Activated T-cell treated with anti-CD3 and anti-CD28 coated beads for 48 hours (primary cell): ENCODE data around the gene PTPN6.

ENCODE experiments used
- DNase-seq: peaks from one replicate; pipeline ENCODE4 v3.0.0-alpha.2; 2020; ENCODE audit warnings: low read depth

PTPN6 gene

DNA sequence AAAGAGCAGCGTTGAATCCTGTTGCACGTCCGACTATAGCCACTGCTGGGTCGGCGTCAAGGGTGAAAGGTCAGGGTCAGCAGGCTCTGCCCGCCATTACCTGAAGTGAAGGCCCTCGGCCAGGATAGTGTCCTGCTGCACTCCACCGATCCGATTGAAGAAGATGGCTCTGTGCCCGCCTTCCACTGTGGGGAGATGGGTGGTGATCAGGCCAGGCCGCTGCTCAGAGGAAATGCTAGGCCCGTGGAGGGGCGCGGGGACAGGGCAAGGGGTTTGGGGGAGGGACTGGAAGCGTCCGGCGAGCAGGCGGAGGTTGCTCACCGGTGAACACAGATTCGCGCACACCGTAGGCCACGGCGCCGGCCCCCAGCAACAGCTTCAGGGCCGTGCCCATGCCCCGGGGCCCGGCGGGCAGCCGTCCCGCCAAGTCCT is 19.0 kb downstream of the PTPN6 start:
- no peak for DNase-seq

DNA sequence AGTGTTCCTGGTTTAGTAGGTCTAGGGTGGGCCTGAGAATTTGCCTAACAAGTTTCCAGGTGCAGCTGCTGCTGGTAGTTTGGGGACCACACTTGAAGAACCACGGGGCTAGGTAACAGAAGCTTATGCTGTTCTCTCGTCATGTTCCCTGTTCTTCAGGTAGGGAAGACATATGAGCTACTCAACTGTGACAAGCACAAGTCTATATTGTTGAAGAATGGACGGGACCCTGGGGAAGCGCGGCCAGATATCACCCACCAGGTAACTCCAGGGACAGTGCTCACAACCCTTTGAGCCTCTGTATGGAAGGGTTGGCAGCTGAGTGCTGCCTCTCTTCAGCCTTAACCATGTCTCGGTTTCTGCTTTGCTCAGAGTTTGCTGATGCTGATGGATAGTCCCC is 23.0 kb downstream of the PTPN6 start:
- DNase-seq, result no peak

DNA sequence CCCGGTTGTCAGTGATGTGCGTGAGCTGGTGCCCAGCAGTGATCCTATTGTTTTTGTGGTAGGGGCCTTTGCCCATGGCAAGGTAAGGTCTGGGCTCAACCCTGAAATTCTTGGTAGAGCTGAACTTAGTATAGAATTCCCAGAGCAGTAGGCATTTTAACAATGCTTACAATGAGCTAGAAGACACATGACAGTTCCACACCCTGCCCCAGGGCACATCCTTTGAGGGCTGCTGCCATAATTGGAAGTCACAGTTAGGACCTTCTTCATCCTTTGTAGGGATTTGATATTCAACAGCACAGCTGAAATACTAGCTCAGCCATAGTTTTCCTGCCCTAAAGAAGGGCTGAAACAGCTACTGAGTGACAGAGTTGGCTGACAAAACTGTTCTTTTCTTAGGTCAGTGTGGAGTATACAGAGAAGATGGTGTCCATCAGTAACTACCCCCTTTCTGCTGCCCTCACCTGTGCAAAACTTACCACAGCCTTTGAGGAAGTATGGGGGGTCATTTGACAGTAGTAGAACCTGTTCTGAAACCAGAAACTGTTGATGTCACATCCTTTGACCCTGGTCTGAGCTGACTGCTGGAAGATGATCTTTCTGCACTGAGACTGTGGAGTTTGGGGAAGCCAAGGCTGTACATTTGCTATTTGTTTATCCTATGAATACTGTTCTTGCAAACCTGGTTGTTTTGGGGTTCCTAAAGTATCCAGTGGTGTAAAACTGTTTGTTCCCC is 24.3 kb downstream of the PTPN6 start:
- no peak for DNase-seq

DNA sequence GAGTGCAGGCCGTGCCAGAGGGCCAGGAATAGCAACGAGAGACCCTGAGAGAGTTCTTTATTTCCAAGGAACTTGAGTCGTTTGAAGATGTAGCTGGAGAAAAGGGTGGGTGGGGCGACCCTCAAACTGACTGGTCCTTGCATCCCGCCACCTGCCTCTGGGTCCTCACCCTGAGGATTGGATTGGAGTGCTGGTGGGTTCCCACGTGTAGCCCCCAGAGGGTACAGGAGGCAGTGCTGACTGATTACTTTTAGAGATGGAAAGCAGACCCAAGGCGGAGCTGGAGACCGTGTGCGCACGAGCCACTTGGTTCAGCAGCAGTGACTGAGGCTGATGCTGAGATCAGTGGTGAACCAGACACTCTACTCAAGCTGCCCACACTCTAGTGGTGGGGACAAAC is 26.5 kb downstream of the PTPN6 start:
- DNase-seq, result no peak

DNA sequence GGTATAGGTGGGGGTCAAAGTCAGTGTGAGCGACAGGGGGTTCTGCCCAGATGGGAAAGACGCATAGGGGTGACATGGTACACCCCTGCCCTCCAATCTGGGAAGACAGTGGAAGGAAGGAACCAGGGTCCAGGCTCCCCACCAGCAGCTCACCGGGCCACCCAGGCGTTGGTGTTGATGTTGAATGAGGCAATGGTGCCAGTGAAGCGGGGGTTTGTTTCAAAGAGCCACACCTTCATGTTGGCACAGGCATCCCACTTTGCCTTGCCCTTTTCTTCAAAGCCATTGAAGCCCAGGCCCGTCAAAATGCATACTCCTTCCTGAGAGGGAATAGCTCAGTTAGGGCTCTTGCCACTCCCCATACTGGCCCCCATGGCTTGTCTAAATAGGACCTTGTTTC is 27.0 kb downstream of the PTPN6 start:
- DNase-seq, result no peak

DNA sequence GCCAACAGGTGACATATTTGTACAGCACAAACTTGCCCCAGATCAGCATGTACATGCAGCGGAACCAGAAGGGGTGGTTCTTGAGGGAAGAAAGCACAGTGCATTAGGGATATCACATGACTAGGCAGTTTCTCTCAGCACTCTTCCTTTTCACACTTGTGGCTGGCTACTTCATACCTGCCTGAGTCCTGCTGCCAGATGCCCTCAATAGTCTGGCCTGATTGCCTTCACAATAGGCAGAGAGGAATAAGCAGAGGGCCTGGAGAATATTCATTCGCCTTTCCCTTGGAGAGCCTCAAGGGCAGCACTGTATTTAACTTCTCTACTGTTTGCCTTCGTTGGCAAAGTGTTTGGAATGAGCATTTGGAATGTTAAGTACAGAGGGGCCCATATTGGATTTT is 27.5 kb downstream of the PTPN6 start:
- no peak for DNase-seq

DNA sequence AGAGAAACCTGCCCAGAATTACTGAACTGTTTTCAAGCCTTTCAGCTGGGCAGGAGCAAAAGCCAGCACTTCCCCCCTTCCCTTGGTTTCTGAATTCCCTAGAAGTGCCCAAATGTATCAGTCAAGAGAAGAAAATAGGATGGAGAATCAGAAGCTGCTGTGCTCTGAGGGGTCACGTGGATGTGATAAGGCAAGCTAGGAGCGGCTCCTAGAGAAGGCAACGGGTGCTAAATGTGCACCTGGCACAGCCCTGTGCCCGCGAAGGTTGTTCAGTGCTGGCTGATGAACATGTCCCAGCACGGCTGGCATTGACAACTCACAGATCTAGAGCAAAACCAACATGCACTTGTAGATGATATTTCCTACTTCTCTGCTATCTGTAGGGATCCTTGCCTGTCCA is 27.9 kb downstream of the PTPN6 start:
- DNase-seq, result no peak

DNA sequence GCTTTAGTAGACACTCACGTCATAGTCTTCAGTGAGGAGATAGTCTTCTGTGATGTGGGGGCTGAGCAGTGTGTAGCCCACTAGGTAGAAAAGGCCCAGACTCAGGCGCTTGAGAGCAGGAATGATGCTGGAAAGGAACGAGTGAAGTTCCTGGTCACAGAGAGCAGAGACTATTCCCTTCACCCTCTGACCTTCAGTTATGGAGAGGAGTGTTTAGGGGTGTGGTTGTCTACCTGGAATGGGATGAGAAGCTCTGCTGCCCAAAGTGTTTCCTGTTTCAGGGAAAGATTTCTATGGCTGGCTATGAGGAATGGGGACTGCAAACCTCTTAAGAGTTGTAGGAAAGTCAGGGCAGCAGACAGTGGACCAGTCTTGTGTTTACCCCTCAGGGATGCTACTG is 28.3 kb downstream of the PTPN6 start:
- no peak for DNase-seq

DNA sequence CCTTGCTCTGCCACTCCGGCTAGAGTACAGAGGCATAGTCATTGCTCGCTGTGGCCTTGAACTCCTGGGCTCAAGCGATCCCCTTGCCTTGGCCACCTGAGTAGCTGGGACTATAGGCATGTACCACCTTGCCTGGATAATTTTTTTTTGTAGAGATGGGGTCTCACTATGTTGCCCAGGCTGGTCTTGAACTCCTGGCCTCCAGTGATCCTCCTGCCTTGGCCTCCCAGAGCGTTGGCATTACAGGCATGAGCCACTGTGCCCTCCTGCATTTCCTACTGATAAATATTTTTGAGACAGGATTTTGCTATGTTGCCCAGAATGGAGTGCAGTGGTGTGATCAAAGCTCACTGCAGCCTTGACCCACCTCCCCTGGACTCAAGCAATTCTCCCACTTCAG is 28.9 kb downstream of the PTPN6 start:
- no peak for DNase-seq

DNA sequence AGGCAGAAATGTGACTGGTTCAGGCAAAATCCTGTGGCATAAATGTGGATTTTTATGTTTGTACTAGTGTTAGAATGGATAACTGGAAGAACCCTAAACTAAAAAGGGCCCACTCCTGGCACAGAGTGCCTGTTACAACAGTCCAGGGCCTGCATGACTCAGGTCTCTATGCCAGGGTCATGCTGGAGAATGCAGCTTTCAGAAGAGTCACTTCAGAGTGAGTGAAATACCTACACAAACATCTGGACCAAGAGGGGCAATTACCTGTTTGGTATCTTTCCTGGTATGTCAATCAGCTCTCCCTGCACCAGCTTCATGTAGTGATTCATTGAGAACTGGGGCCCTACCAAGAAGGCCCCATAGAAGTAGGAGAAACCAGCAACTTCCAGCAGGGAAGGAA is 29.6 kb downstream of the PTPN6 start:
- DNase-seq, result no peak

DNA sequence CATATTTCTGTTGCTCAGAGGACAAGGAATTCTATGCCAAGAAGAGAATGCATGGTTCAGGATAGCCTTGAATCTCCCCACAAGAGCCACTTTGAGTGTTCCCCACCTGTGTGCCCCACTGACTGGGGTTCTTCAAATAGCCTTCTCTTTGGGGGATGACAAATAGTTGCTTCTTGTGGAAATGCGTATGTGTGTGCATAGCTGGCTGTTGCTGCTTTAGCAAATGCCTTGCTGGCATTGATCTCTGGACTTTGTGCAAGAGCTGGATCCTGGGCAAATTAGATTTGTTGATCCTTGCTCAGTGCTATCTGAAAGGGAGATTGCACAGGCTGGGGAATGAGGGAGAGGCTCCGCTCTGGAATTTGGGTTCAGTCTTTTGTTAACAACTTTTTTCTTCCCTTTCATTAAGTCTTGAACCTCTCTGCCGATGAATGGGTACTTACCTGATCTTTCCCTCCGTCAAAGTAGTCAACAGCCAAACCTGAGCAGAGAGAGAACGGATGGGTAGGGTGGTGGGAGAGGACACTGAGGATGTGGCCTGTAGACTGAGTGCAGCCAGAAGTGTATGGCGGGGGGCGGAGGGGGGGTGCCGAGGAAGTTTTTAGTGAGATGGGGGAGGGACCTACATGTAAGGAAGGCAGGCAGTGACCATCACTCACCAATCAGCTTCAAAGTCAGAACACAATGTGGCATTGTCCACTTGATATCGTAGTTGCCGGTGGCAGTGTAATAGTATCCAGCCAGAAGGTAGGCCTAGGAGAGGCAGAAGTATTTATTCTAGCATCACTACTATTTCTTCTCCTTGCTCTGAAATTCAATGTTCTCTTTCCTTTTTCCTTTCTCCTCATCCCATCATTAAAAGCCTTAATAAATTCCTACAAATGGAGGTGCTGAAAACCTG is 30.2 kb downstream of the PTPN6 start:
- no peak for DNase-seq

DNA sequence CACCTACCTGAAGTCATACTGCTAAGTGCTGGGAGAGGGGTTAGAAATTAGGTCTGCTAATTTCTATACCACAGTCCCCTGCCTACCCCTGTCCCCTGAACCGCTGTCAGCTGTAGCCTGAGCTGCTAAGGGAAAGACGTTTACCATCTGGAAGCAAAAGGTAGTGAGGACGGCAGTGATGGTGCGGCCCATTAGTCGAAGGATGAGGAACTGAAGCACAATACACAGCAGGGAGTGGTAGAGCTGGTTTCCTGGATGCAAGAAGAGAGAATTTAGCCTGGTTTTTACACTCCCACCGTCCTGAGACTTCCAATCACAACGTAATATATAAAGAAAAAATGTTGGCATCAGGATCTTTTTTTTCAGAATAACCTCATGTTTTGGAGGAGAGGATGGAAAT is 31.4 kb downstream of the PTPN6 start:
- DNase-seq, result no peak

DNA sequence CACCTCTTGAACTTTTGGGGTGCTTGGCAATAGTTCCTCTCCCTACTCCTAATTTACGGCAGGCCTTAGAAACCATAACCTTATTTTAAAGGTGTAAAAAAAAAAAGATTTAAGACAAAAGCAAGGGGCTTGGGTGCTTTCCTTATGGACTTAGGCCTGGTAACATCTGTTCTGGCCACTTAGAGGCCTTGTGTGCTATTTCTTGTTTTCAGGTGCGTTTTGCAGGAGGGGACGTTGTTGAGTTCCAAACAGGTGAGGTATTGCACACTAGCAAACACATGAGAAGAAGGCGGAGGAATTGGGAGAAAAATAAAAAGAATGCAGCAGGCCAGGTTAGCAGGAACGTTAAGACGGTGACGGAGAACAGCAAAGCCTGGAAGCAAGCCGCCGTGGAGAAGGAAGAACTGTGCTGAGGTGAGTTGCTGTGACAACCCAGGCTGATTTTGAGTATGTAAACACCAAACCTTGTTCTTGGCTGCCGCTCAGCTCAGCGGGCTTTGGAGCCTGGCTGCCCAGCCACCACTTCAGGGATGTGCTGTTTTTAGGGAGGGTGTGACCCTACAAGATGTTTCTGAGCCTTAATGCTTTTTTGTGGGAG is 36.9 kb downstream of the PTPN6 start:
- no peak for DNase-seq

DNA sequence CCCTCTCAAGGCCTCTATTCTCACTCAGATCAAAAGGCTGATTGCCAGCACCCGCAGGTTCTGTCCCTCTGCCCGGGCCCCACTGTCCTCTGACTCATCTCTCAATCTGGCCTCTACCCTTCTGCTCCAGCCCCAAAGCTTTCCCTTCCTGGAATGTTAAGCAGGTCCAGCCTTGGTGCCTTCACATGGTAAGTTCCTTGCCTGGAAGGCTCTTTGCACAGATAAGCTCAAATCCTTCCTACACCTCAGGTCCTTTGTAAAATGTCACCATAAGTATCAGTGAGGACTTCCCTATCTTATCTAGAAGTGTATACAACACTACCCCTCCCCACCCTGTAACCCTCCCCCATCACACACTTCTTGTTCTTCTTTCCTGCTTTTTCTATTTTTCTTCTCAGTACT is 44.9 kb downstream of the PTPN6 start:
- DNase-seq, result no peak

DNA sequence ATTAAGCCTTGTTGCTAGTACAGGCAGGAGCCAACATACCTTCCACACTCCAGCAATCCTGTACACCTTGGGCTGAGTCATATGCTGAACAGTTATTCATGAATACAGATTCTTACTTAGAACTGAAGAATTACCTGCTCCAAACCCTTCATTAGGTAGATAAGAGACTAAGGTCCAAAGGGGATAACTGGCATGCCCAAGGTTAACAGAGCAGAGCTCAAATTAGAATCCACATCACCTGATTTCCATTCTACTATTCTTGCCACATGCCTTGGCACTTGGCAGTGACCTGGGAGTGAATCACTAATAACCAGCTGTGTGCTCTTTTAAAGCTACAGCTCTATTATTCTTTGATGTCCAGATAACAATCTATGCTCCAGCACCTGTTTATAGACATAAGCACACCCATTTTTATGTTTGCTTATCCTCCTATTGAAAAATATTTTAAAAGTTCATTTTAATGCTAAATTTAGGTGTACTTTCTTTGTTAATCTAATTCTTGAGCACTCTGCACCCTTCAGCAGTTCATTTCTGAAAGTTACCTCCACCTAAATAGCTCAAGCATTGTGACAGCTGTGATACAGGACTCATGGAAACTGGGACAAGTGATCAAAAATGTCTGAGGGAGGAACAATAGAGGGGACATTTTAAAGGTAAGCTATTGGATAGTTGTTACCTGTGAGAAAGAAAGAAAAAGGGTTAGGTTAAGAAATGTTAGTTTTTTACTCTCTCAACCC is 47.7 kb downstream of the PTPN6 start:
- DNase-seq, result no peak

DNA sequence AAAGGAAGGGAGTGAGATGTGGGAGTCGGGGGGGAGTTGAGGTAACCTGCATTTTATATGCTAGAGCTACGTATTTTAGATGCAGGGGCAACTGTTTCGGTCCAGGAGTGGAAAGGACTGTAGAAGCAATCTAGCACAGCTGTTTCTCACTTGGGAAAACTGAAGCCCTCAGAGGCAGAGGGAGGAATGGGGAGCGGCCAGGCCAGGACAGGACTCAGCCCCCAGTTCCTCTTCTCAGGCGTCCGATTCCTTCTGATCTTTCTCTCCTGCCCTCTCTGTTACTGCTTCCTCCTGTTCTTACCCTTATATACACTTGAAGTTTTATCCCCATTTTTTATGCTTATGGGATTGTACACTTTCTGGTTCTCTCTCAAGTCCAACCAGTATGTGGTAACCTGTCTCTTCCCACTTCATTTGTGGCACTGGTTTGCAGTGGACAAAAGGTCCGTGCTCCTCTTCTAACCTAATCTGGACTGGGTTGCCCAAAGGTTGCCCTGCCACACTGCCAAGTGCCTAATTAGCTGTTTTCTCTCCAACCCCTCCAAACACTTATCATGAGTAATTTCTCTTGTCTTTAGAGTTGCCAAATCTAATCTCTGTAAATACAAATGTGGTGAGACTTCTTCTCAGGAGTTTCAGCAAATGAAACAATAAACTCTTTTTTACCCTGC is 50.9 kb downstream of the PTPN6 start:
- DNase-seq, result no peak

DNA sequence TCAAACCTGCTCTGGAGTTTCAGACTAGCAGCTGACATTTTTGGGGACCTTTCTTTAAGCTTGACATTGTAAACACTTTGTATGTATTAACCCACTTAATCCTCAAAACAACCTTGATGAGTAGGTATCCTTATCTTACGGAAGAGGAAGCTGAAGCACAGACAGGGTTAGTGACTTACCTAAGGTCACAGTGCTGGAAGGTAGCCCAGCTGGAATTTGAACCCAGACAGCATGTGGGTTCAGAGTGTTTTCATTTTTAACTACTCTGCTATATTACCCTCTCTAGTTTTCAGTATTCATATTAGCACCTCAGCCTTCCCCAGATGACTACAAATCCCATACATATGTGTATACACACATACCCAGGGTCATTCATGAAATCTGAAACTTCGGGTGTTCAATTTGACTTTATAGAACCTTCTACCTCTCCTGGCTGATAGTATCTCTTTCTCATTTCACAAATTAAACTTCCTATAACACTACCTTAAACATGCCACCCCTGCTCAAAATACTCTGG is 53.2 kb downstream of the PTPN6 start:
- DNase-seq, result no peak

DNA sequence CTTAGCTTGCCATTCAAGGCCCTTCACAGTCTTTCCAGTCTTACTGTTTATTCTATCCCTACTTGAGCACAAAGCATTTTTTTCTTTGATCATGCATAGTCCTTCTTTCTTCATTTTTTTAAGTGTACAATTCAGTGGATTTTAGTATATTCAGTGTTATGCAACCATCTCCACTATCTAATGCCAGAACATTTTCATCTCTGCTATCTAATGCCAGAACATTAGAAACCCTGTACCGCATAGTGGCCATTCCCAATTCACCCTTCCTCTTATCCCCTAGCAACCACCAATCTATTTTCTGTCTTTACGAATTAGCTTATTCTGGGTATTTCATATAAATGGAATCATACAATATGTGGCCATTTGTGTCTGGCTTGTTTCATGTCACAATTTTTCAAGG is 53.7 kb downstream of the PTPN6 start:
- DNase-seq, result no peak

DNA sequence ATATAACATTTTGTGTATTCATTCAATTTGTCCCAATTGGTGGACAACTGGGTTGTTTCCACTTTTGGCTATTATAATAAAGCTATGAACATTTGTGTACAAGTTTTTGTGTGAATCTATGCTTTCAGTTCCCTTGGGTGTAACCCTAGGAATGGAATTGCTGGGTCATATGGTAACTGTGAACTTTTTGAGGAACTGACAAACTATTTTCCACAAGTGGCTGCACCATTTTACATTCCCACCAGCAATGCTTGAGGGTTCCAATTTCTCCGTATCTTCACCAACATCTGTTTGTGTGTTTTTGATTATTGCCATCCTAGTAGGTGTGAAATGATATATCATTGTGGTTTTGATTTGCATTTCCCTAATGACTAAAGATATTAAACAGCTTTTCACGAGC is 54.2 kb downstream of the PTPN6 start:
- DNase-seq, result no peak

DNA sequence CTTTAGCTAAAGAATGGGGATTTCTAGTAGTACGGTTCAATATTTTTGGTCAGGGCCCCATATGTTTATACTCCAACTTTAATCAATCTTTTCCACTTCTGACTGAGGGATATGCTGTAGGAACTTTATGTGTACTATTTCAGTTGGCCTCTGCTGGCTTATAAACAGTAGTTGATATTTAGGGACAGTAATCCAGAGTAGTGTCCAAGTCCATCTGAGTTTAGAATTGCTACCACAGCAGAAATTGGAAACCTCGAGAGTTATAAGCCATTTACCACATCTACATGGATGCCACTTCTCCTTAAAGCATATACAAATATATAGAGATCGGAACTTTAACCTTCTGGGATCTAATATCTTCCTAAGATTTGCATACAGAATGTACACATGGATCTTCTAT is 55.5 kb downstream of the PTPN6 start:
- DNase-seq, result no peak

DNA sequence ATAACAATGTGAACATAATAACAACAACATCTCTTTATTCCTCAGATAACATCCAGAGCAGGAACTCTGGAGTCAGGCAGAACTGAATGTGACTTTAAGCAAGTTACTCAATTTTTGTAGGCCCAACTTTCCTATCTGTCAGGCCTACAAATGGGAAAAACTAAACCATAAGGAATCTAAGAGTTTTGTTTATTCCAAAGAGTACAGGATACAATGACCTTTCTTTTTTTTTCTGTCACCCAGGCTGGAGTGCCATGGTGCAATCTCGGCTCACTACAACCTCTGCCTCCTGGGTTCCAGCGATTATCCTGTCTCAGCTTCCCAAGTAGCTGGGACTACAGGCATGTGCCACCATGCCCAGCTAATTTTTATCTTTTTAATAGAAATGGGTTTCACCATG is 57.7 kb downstream of the PTPN6 start:
- no peak for DNase-seq

DNA sequence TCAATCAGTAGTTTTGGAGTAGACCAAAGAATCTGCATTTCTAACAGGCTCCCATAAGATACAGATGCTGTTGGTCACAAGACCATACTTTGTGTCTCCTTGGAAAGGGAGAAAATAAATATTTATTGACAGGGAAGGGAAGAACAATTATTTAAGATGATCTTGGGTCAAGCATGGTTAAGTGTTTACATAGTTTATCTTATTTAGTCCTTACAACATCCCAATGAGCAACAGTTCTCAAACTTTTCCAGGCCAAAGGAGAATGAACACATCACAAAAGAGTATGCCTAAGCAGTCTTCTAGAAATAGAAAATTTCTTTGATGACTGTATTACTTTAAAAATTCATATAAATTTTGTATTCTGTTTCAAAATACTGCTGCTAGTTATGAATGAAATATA is 58.4 kb downstream of the PTPN6 start:
- no peak for DNase-seq
